Measurements from ENCODE around the gene MEF2A.
A peak's percentile ranks its signal among the peaks of the same experiment; 100 is the strongest.

The MEF2A gene

DNA sequence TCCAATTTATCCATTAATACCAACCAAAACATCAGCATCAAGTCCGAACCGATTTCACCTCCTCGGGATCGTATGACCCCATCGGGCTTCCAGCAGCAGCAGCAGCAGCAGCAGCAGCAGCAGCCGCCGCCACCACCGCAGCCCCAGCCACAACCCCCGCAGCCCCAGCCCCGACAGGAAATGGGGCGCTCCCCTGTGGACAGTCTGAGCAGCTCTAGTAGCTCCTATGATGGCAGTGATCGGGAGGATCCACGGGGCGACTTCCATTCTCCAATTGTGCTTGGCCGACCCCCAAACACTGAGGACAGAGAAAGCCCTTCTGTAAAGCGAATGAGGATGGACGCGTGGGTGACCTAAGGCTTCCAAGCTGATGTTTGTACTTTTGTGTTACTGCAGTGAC, 146.6 kb downstream of the MEF2A start:
- DNase-seq (ENCODE audit: low read depth) = no peak
- TF ChIP-seq, protein P1, sequence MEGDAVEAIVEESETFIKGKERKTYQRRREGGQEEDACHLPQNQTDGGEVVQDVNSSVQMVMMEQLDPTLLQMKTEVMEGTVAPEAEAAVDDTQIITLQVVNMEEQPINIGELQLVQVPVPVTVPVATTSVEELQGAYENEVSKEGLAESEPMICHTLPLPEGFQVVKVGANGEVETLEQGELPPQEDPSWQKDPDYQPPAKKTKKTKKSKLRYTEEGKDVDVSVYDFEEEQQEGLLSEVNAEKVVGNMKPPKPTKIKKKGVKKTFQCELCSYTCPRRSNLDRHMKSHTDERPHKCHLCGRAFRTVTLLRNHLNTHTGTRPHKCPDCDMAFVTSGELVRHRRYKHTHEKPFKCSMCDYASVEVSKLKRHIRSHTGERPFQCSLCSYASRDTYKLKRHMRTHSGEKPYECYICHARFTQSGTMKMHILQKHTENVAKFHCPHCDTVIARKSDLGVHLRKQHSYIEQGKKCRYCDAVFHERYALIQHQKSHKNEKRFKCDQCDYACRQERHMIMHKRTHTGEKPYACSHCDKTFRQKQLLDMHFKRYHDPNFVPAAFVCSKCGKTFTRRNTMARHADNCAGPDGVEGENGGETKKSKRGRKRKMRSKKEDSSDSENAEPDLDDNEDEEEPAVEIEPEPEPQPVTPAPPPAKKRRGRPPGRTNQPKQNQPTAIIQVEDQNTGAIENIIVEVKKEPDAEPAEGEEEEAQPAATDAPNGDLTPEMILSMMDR (IDR thresholded peaks at IDR 0.05; ENCODE audit: insufficient read depth, low read depth, low read length, missing control alignments) = no peak
- no peak overlapping the region for H3K4me3 ChIP-seq (ENCODE audit: low read depth, low read length)

GRCh38 chr15:99716540-99717095, 150.8 kb downstream of the MEF2A start:
- H3K4me3 ChIP-seq (ENCODE audit: low read depth, low read length) = no peak overlapping the region
- DNase-seq (ENCODE audit: low read depth) = no peak
- TF ChIP-seq, protein P1 (IDR thresholded peaks at IDR 0.05; ENCODE audit: insufficient read depth, low read depth, low read length, missing control alignments) = no peak

GRCh38 chr15:99717161-99718009, 151.6 kb downstream of the MEF2A start:
- DNase-seq (ENCODE audit: low read depth) = peak; percentile 77
- 0 out of 2 replicates have a peak overlapping the region, but pooled peaks have one; percentile 23 for H3K4me3 ChIP-seq (ENCODE audit: low read depth, low read length)
- TF ChIP-seq, protein P1 (IDR thresholded peaks at IDR 0.05; ENCODE audit: insufficient read depth, low read depth, low read length, missing control alignments) = no peak

DNA sequence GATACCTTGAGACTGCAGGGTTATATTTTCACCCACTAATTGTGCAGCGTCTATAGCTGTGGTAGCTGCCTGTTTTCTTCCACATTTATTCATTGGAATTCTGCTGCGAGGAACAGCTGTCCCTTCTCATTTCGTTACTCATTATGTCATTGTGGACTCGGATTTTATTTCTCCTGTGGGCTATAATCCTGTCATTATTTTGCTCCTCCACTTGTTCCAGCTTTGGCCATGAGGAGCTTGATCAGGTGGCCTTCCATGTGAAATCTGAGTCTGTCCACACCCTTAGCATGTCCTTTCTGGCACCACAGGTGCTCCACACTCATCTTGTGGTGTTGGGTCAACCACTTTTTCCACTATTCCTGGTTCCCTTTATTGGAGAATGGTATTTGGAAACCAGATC, 152.6 kb downstream of the MEF2A start:
- H3K4me3 ChIP-seq (ENCODE audit: low read depth, low read length) = no peak overlapping the region
- TF ChIP-seq, protein P1 (IDR thresholded peaks at IDR 0.05; ENCODE audit: insufficient read depth, low read depth, low read length, missing control alignments) = no peak
- no peak for DNase-seq (ENCODE audit: low read depth)

GRCh38 chr15:99719096-99719541, 153.3 kb downstream of the MEF2A start:
- TF ChIP-seq, protein P1 (IDR thresholded peaks at IDR 0.05; ENCODE audit: insufficient read depth, low read depth, low read length, missing control alignments) = no peak
- peak; percentile 91 for DNase-seq (ENCODE audit: low read depth)
- peak overlapping the region; percentile 21 for H3K4me3 ChIP-seq (ENCODE audit: low read depth, low read length)

- TF ChIP-seq, protein P1 (IDR thresholded peaks at IDR 0.05; ENCODE audit: insufficient read depth, low read depth, low read length, missing control alignments) = no peak
- no peak for DNase-seq (ENCODE audit: low read depth)
- H3K4me3 ChIP-seq (ENCODE audit: low read depth, low read length) = no peak overlapping the region
Measured at GRCh38 chr15:99720533-99720932, 154.7 kb downstream of the MEF2A start.

Data from GM12865 (cell line).